Memory B cell (primary cell): ENCODE measurements around the gene CLEC16A.

ENCODE experiments used
- ATAC-seq: fragments of 150-1000 bp; cut with Tn5 transposase; 2 replicates; pipeline ENCODE4 v1.10.0; 2021; ENCODE audit warnings: low read depth, mild to moderate bottlenecking, moderate library complexity
- DNase-seq, 2 donors: peaks; one replicate each; pipeline ENCODE4 v3.0.0; 2022; ENCODE audit warnings: low spot score in 2 of 2
- H3K27ac Mint-ChIP-seq: one replicate; pipeline ENCODE4 v1.8.0; 2022; ENCODE audit warnings: mild to moderate bottlenecking, moderate library complexity, mixed read lengths
- H3K27me3 Mint-ChIP-seq: one replicate; pipeline ENCODE4 v1.8.0; 2022; ENCODE audit warnings: mixed read lengths
- H3K36me3 Mint-ChIP-seq: one replicate; pipeline ENCODE4 v1.8.0; 2022; ENCODE audit warnings: mild to moderate bottlenecking, mixed read lengths
- H3K4me1 Mint-ChIP-seq: one replicate; pipeline ENCODE4 v1.8.0; 2022; ENCODE audit warnings: mixed read lengths
- H3K4me3 Mint-ChIP-seq: one replicate; pipeline ENCODE4 v1.8.0; 2022; ENCODE audit warnings: mild to moderate bottlenecking, moderate library complexity, mixed read lengths
- H3K9me3 Mint-ChIP-seq: one replicate; pipeline ENCODE4 v1.8.0; 2022; ENCODE audit warnings: mixed read lengths

Gene CLEC16A

GRCh38 chr16:11007714-11008280 is 63.4 kb downstream of the CLEC16A start:
- DNase-seq (no peak), ATAC-seq (no peak)
- Mint-ChIP-seq H3K27ac (no peak overlapping the region), H3K4me1 (no peaks in the 10 kb centered on the region), H3K4me3 (no peak overlapping the region), H3K27me3 (no peaks in the 10 kb centered on the region), H3K36me3 (peaks cover 40% of the 10 kb centered on the region), H3K9me3 (no peaks in the 10 kb centered on the region)

GRCh38 chr16:11009027-11009755 is 64.8 kb downstream of the CLEC16A start:
- Mint-ChIP-seq H3K27ac (no peak overlapping the region), H3K4me1 (no peaks in the 10 kb centered on the region), H3K27me3 (no peaks in the 10 kb centered on the region), H3K9me3 (no peaks in the 10 kb centered on the region), H3K4me3 (no peak overlapping the region), H3K36me3 (peaks cover 35% of the 10 kb centered on the region)
- ATAC-seq (no peak), DNase-seq (no peak)

- H3K36me3 Mint-ChIP-seq: peaks cover 28% of the 10 kb centered on the region
- no peak overlapping the region for H3K4me3 Mint-ChIP-seq
- ATAC-seq (no peak), DNase-seq (no peak)
- no peak overlapping the region for H3K27ac Mint-ChIP-seq
- H3K27me3 Mint-ChIP-seq: no peaks in the 10 kb centered on the region
- H3K9me3 Mint-ChIP-seq: no peaks in the 10 kb centered on the region
- no peaks in the 10 kb centered on the region for H3K4me1 Mint-ChIP-seq
These were observed 66.3 kb downstream of the CLEC16A start for GRCh38 chr16:11010575-11011221.

- Mint-ChIP-seq H3K27me3 (no peaks in the 10 kb centered on the region), H3K4me3 (no peak overlapping the region), H3K36me3 (peaks cover 28% of the 10 kb centered on the region), H3K27ac (no peak overlapping the region), H3K4me1 (no peaks in the 10 kb centered on the region), H3K9me3 (no peaks in the 10 kb centered on the region)
- ATAC-seq (no peak), DNase-seq (no peak)
These were observed 67.0 kb downstream of the CLEC16A start for GRCh38 chr16:11011326-11011725.

- ATAC-seq (no peak), DNase-seq (no peak)
- Mint-ChIP-seq H3K27me3 (no peaks in the 10 kb centered on the region), H3K36me3 (peaks cover 26% of the 10 kb centered on the region), H3K4me1 (no peaks in the 10 kb centered on the region), H3K27ac (no peak overlapping the region), H3K4me3 (no peak overlapping the region), H3K9me3 (no peaks in the 10 kb centered on the region)
These were observed 68.5 kb downstream of the CLEC16A start for GRCh38 chr16:11012841-11013240.

GRCh38 chr16:11014136-11014535 is 69.8 kb downstream of the CLEC16A start:
- ATAC-seq (no peak), DNase-seq (no peak)
- no peaks in the 10 kb centered on the region for H3K9me3 Mint-ChIP-seq
- H3K27me3 Mint-ChIP-seq: no peaks in the 10 kb centered on the region
- H3K4me3 Mint-ChIP-seq: no peak overlapping the region
- H3K36me3 Mint-ChIP-seq: peaks cover 25% of the 10 kb centered on the region
- H3K4me1 Mint-ChIP-seq: no peaks in the 10 kb centered on the region
- H3K27ac Mint-ChIP-seq: no peak overlapping the region

DNA sequence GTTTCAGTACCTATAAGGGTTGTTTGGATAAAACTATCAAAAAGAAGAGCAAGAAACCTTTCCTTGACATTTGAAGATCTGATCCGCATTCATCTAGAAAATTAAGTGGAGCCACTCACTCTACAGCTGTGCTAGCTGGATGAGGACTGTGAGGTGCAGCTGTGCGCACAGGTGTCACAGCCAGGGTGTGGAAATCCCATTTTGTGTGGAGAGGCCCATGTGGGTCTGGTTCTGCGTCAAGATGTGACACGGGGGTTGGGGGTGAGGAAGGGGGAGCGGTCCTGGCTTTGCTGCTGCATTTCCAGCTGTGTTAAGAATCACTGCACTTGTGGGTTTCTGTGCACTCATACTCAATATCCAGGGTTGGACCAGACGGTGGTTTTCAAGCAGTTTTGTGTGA is 70.7 kb downstream of the CLEC16A start:
- H3K4me1 Mint-ChIP-seq: no peaks in the 10 kb centered on the region
- H3K4me3 Mint-ChIP-seq: no peak overlapping the region
- H3K9me3 Mint-ChIP-seq: no peaks in the 10 kb centered on the region
- DNase-seq (no peak), ATAC-seq (no peak)
- peaks cover 27% of the 10 kb centered on the region for H3K36me3 Mint-ChIP-seq
- no peaks in the 10 kb centered on the region for H3K27me3 Mint-ChIP-seq
- no peak overlapping the region for H3K27ac Mint-ChIP-seq

GRCh38 chr16:11015607-11016006 is 71.2 kb downstream of the CLEC16A start:
- ATAC-seq: no peak
- Mint-ChIP-seq H3K27ac (no peak overlapping the region), H3K4me3 (no peak overlapping the region), H3K27me3 (no peaks in the 10 kb centered on the region), H3K9me3 (no peaks in the 10 kb centered on the region), H3K36me3 (peaks cover 28% of the 10 kb centered on the region), H3K4me1 (no peaks in the 10 kb centered on the region)
- no peak for DNase-seq

- H3K9me3 Mint-ChIP-seq: no peaks in the 10 kb centered on the region
- H3K27ac Mint-ChIP-seq: no peak overlapping the region
- H3K36me3 Mint-ChIP-seq: peaks cover 26% of the 10 kb centered on the region
- H3K4me1 Mint-ChIP-seq: no peaks in the 10 kb centered on the region
- DNase-seq: no peak
- no peak for ATAC-seq
- no peaks in the 10 kb centered on the region for H3K27me3 Mint-ChIP-seq
- H3K4me3 Mint-ChIP-seq: no peak overlapping the region
These were observed 72.2 kb downstream of the CLEC16A start for GRCh38 chr16:11016524-11016988.

DNA sequence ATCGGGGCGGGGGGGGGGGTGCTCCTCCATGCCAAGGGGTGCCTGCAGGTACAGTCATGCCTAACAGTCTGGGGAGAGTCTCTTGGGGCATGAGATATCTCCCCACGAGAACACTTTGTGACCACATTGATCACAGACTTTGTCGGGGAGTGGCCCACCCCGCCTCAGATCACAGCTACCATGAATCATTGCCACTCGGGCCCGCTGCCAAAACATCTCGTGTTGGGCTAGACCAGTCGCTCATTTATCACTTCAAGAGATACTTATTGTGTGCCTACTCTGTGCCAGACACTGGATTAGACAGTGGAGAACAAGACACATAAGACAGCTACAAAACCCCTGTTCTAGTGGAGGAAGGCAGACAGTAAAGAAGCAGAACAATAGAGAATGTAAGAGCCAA is 72.6 kb downstream of the CLEC16A start:
- Mint-ChIP-seq H3K4me1 (no peaks in the 10 kb centered on the region), H3K36me3 (peaks cover 27% of the 10 kb centered on the region), H3K27ac (no peak overlapping the region), H3K27me3 (no peaks in the 10 kb centered on the region), H3K9me3 (no peaks in the 10 kb centered on the region), H3K4me3 (no peak overlapping the region)
- DNase-seq (no peak), ATAC-seq (no peak)

- no peak for DNase-seq
- no peaks in the 10 kb centered on the region for H3K4me1 Mint-ChIP-seq
- no peaks in the 10 kb centered on the region for H3K27me3 Mint-ChIP-seq
- H3K36me3 Mint-ChIP-seq: peaks cover 27% of the 10 kb centered on the region
- no peak for ATAC-seq
- H3K9me3 Mint-ChIP-seq: no peaks in the 10 kb centered on the region
- no peak overlapping the region for H3K27ac Mint-ChIP-seq
- no peak overlapping the region for H3K4me3 Mint-ChIP-seq
These were observed 73.1 kb downstream of the CLEC16A start for GRCh38 chr16:11017499-11017898.

- Mint-ChIP-seq H3K36me3 (peaks cover 47% of the 10 kb centered on the region), H3K27me3 (no peaks in the 10 kb centered on the region), H3K9me3 (no peaks in the 10 kb centered on the region), H3K27ac (no peak overlapping the region), H3K4me1 (no peaks in the 10 kb centered on the region), H3K4me3 (no peak overlapping the region)
- ATAC-seq (no peak), DNase-seq (no peak)
These were observed 76.0 kb downstream of the CLEC16A start for GRCh38 chr16:11020388-11020787.

DNA sequence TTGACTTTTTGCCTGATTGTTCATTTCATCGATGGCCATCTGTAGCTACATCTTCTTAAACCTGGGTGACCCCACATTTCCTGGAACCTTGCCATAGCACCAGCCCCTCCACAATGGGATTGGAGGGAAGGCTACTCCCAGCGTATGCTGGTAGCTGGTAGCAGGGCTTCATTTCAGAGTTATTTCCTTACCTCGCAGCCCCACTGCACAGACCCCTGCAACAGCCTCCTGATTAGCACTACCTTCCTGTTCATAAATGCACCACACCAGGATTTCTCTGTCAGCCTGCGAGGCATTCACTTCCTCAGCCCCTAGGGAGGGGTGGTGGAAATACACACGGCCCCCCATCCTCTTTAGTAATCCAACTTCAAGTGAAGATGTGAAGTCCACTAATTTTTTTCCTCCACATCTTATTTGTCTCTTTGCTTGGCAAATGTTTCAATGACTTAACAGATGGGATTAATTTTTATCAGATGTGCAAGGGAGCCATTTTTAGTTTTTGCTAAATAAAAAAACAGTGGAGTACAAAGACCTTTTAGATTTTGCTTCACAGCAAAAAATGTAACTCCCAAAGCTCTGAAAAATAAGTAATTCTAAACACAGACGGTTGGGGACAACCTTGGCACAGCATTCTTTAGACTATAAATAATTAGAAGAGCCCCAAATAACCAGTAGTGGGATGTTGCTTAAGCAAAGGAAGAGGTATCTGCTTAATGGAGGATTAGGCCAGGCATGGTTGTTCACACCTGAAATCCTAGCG is 76.6 kb downstream of the CLEC16A start:
- no peaks in the 10 kb centered on the region for H3K4me1 Mint-ChIP-seq
- no peak overlapping the region for H3K27ac Mint-ChIP-seq

GRCh38 chr16:11022002-11022401 is 77.6 kb downstream of the CLEC16A start:
- ATAC-seq: no peak
- DNase-seq: no peak
- Mint-ChIP-seq H3K4me3 (no peak overlapping the region), H3K9me3 (peaks cover 11% of the 10 kb centered on the region), H3K27me3 (no peaks in the 10 kb centered on the region), H3K36me3 (peaks cover 62% of the 10 kb centered on the region), H3K27ac (no peak overlapping the region), H3K4me1 (no peaks in the 10 kb centered on the region)

More for the DNA sequence above, 76.6 kb downstream of the CLEC16A start:
- H3K27me3 Mint-ChIP-seq: no peaks in the 10 kb centered on the region
- peaks cover 2% of the 10 kb centered on the region for H3K9me3 Mint-ChIP-seq
- no peak overlapping the region for H3K4me3 Mint-ChIP-seq
- H3K36me3 Mint-ChIP-seq: peaks cover 53% of the 10 kb centered on the region
- ATAC-seq: no peak
- DNase-seq: no peak
